NOMO-1 treated with dmso at 0.1 percent for 144 hours (cell line): ENCODE measurements around the gene S100PBP.

ENCODE experiments used
- DNase-seq: peaks from one replicate; lab custom pipeline; 2025; ENCODE audit not compliant: unreplicated experiment; lab: John Stamatoyannopoulos, UW

Gene S100PBP

GRCh38 chr1:32825181-32825580 lies 7.7 kb downstream of the S100PBP start:
- DNase-seq: no peak

- no peak for DNase-seq
Observed at GRCh38 chr1:32828341-32828740, 10.9 kb downstream of the S100PBP start.

GRCh38 chr1:32830092-32830852 lies 12.8 kb downstream of the S100PBP start:
- no peak for DNase-seq

GRCh38 chr1:32831878-32832277 lies 14.4 kb downstream of the S100PBP start:
- no peak for DNase-seq

GRCh38 chr1:32848354-32849063 lies 31.1 kb downstream of the S100PBP start:
- no peak for DNase-seq

GRCh38 chr1:32855861-32856617 lies 38.6 kb downstream of the S100PBP start:
- DNase-seq: no peak

- no peak for DNase-seq
Observed at GRCh38 chr1:32858136-32858535, 40.7 kb downstream of the S100PBP start.

- DNase-seq: no peak
Observed at GRCh38 chr1:32858791-32859190, 41.3 kb downstream of the S100PBP start.

- no peak for DNase-seq
Observed at GRCh38 chr1:32859915-32860314, 42.5 kb downstream of the S100PBP start.

GRCh38 chr1:32860566-32860965 lies 43.1 kb downstream of the S100PBP start:
- DNase-seq: no peak

- DNase-seq: no peak
Observed at GRCh38 chr1:32861904-32862695, 44.6 kb downstream of the S100PBP start.

GRCh38 chr1:32863218-32863880 lies 45.9 kb downstream of the S100PBP start:
- no peak for DNase-seq

- no peak for DNase-seq
Observed at GRCh38 chr1:32863881-32864245, 46.4 kb downstream of the S100PBP start.

GRCh38 chr1:32864375-32865019 lies 47.0 kb downstream of the S100PBP start:
- DNase-seq: no peak

- DNase-seq: no peak
Observed at GRCh38 chr1:32865639-32866405, 48.4 kb downstream of the S100PBP start.

GRCh38 chr1:32867151-32867550 lies 49.7 kb downstream of the S100PBP start:
- no peak for DNase-seq

- DNase-seq: no peak
Observed at GRCh38 chr1:32867671-32868070, 50.2 kb downstream of the S100PBP start.

GRCh38 chr1:32868085-32868484 lies 50.6 kb downstream of the S100PBP start:
- no peak for DNase-seq

GRCh38 chr1:32868806-32869455 lies 51.5 kb downstream of the S100PBP start:
- DNase-seq: no peak
